HG03064 (cell line): ENCODE data around the gene PTCD2.

Source experiments
- ATAC-seq: cut with Tn5 transposase; IDR thresholded peaks from one replicate; pipeline ENCODE4 v1.9.1; 2021; ENCODE audit warnings: low read depth; ENCODE audit not compliant: unreplicated experiment

PTCD2 gene

GRCh38 chr5:72408603-72409002 is 88.4 kb downstream of the PTCD2 start:
- ATAC-seq = no peak

- ATAC-seq = no peak
These were observed 90.6 kb downstream of the PTCD2 start for GRCh38 chr5:72410688-72411295.

GRCh38 chr5:72412283-72413055 is 92.3 kb downstream of the PTCD2 start:
- ATAC-seq = no peak

- no peak for ATAC-seq
These were observed 95.6 kb downstream of the PTCD2 start for GRCh38 chr5:72415616-72416325.

- ATAC-seq = no peak
These were observed 97.3 kb downstream of the PTCD2 start for GRCh38 chr5:72417333-72418062.
